ENCODE data around the gene FAM219A.

FAM219A gene

GRCh38 chr9:34502891-34503290 lies 44.5 kb upstream of the FAM219A start:
- TF ChIP-seq CTCF (IDR thresholded peaks at IDR 0.05; ENCODE audit: borderline replicate concordance, insufficient read depth, low read depth, low read length): no peak
- H3K4me3 ChIP-seq (ENCODE audit: low read depth, low read length): no peak overlapping the region

- no peak overlapping the region for H3K4me3 ChIP-seq (ENCODE audit: low read depth, low read length)
- no peak for TF ChIP-seq CTCF (IDR thresholded peaks at IDR 0.05; ENCODE audit: borderline replicate concordance, insufficient read depth, low read depth, low read length)
Measured at GRCh38 chr9:34502471-34502870, 44.1 kb upstream of the FAM219A start.

GRCh38 chr9:34501889-34502425 lies 43.6 kb upstream of the FAM219A start:
- H3K4me3 ChIP-seq (ENCODE audit: low read depth, low read length): no peak overlapping the region
- TF ChIP-seq CTCF (IDR thresholded peaks at IDR 0.05; ENCODE audit: borderline replicate concordance, insufficient read depth, low read depth, low read length): no peak

DNA sequence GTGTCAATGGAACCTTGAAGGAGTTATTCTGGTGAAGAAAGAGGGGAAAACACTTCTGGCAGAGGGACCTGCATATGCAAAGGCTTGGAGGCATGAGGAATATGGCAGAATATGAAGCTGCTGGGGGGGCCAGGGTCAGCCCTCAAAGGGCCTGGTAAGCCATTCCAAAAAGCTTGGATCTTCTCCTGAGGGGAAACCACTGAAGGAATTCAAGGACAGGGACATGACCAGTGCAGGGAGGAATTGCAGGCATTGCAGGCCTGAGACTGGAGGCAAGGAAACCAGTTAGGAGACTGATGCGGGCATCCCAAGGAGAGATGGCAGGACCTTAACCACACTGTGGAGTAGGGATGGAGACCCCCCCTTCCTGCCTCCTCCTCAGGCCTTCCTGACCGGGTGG lies 43.0 kb upstream of the FAM219A start:
- TF ChIP-seq CTCF (IDR thresholded peaks at IDR 0.05; ENCODE audit: borderline replicate concordance, insufficient read depth, low read depth, low read length): no peak
- H3K4me3 ChIP-seq (ENCODE audit: low read depth, low read length): no peak overlapping the region

DNA sequence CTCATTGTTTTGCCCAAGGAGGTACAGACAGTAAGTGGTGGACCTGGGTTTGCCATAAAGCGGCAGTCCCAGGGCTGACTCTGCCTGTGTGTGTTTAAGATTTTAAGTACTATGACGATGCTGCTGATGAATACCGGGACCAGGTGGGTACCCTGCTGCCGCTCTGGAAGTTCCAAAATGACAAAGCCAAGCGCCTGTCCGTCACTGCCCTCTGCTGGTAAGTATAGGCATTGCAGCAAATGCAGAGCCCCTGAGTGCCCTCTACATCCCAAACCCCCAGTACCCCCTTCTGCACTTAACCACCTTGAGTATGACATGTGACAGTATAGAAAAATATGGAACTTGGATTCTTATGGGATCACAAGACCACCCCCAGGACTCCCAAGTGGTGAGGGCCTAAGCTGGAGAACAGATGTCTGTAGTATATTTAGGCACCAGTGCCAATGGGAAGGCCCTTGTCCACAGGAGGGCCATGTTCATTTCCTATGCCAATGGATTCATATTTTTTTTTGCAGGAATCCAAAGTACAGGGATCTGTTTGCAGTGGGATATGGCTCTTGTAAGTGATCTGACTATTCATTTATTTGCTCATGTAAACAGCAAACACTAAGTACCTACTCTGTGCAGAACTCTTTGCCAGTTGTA lies 42.4 kb upstream of the FAM219A start:
- no peak overlapping the region for H3K4me3 ChIP-seq (ENCODE audit: low read depth, low read length)
- peak; percentile 97 for TF ChIP-seq CTCF (IDR thresholded peaks at IDR 0.05; ENCODE audit: borderline replicate concordance, insufficient read depth, low read depth, low read length)

DNA sequence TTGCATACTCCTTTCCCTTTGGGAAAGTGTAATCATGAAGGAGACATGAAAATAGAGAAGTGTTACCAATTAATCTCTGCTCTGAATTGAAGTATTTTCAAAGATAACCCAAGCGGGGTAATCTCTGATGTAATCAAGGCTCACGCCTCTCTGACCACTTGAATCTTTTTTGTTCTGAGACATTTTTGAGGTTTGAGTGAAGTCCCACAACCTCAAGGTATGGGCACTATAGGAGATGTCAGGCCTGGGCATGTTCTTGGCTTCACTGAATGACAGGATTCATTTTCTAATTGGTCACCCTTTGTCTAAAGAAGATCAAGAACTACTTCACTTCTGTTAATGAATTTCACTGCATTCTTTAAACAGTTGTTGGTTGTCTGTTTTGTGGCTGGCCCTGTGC lies 40.7 kb upstream of the FAM219A start:
- TF ChIP-seq CTCF (IDR thresholded peaks at IDR 0.05; ENCODE audit: borderline replicate concordance, insufficient read depth, low read depth, low read length): no peak

DNA sequence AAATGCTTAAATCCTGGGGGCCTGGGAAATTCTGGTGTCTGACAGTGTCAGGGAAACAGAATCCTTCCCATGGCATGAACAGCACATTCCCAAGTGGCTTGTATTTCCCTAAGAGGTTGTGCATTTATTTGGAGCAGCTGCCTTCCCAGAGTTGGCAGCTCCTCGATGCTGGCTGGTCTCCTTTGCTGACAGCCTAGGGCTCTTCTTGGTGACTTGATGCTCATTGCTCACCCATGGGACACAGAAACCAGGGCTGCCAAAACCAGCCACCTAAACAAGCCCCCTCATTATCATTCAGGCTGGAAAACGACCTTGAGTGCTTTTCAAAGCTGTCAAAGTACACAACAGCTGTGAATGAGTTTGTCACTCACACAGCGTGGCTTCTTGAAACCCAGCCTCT lies 40.2 kb upstream of the FAM219A start:
- H3K4me3 ChIP-seq (ENCODE audit: low read depth, low read length): no peak overlapping the region
- no peak for TF ChIP-seq CTCF (IDR thresholded peaks at IDR 0.05; ENCODE audit: borderline replicate concordance, insufficient read depth, low read depth, low read length)

More for the DNA sequence above, 40.7 kb upstream of the FAM219A start:
- no peak overlapping the region for H3K4me3 ChIP-seq (ENCODE audit: low read depth, low read length)

Measured in GM12875 (cell line).